Measurements from ENCODE around the gene ANP32B.
A peak's percentile ranks its signal among the peaks of the same experiment; 100 is the strongest.

Gene ANP32B

DNA sequence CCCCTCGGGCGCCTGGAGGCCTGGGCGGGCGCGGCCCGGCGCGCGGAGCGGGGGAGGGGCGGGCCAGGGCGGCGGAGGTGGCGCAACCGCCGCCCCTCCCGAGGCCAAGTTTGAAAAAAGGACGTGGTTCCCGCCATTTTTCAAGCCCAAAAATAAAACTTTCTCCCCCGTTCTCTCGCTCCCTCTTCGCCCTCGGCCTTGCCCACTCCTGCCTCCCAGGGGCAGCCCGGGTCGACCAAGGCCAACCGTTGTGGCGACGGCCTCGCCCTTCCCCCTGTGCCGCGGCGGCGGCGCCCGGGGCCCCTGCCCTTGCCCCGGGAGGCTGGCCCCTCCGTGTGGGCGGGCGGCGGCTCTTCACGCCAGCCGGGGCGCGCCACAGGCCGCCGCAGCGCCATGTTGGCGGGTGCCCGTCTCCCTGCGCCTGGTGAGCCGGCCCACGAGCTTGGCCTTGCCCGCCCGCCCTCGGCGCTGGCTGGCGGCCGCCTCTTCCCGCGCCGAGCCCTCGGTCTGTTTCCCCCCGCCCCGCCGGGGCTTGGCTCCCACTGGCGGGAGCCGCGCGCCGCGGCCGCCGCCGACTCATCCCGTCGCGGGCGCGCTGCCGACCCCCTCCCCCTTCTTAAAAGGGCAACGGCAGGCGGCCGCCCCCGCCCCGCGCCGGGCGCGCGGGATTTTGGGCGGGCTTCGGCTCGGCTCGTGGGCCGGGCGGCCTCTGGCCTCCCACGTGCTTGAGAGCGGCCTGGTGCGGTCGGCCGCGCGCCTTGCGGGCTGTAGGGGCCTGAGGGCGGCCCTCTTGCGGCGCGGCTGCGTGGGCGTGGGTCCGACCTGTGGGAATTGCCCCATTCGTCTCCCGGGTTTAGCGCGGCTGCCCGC, 1.3 kb downstream of the ANP32B start:
- TF ChIP-seq, protein P1, sequence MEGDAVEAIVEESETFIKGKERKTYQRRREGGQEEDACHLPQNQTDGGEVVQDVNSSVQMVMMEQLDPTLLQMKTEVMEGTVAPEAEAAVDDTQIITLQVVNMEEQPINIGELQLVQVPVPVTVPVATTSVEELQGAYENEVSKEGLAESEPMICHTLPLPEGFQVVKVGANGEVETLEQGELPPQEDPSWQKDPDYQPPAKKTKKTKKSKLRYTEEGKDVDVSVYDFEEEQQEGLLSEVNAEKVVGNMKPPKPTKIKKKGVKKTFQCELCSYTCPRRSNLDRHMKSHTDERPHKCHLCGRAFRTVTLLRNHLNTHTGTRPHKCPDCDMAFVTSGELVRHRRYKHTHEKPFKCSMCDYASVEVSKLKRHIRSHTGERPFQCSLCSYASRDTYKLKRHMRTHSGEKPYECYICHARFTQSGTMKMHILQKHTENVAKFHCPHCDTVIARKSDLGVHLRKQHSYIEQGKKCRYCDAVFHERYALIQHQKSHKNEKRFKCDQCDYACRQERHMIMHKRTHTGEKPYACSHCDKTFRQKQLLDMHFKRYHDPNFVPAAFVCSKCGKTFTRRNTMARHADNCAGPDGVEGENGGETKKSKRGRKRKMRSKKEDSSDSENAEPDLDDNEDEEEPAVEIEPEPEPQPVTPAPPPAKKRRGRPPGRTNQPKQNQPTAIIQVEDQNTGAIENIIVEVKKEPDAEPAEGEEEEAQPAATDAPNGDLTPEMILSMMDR (IDR thresholded peaks at IDR 0.05; ENCODE audit: borderline replicate concordance, insufficient read depth, low read depth, low read length) = no peak
- H3K4me3 ChIP-seq (ENCODE audit: low read depth, low read length) = peak overlapping the region; percentile 71

DNA sequence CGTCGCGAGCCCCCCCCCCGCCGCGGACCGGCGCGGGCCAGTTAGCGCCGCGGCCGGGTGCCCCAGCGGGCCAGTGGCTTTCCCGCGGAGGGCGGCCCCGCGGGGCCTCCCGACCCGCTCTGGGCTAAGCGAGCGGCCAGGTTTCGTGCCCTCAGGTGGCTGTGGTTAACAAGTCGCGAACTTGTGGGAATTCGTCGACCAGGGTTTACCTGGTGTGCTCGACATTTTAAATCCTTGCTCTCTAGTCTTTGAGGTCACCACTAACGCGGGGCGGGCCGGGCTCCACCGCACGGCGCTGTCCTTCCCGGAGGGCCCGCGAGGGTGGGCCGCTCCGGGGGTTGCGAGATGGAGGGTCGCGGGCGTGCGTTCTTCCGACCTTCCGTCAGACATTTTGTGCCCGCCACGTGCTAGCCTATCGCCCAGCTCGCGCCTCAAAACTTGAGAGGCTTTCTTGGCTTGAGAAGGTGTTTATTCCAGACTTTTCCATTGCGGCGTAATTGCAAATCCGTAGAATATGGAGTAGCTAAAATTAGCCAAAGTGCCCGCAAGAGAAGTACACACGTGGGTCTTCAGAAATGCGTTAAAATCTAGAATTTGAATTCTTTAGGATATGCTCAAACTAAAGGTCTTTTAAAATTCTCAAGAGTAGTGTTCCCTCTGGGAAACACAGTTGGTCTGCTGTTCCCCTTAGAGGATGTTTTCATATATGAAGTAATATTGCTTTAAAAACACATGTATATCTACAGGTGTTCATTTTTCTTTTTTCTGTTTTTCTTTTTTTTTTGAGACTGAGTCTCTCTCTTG, 2.1 kb downstream of the ANP32B start:
- TF ChIP-seq, protein P1 (IDR thresholded peaks at IDR 0.05; ENCODE audit: borderline replicate concordance, insufficient read depth, low read depth, low read length) = no peak
- peak overlapping the region; percentile 71 for H3K4me3 ChIP-seq (ENCODE audit: low read depth, low read length)

GRCh38 chr9:97987487-97987886, 4.3 kb downstream of the ANP32B start:
- no peak overlapping the region for H3K4me3 ChIP-seq (ENCODE audit: low read depth, low read length)
- TF ChIP-seq, protein P1 (IDR thresholded peaks at IDR 0.05; ENCODE audit: borderline replicate concordance, insufficient read depth, low read depth, low read length) = no peak

GRCh38 chr9:97990259-97990658, 7.1 kb downstream of the ANP32B start:
- TF ChIP-seq, protein P1 (IDR thresholded peaks at IDR 0.05; ENCODE audit: borderline replicate concordance, insufficient read depth, low read depth, low read length) = no peak
- no peak overlapping the region for H3K4me3 ChIP-seq (ENCODE audit: low read depth, low read length)

- H3K4me3 ChIP-seq (ENCODE audit: low read depth, low read length) = no peak overlapping the region
Measured at GRCh38 chr9:97991818-97992217, 8.7 kb downstream of the ANP32B start.

GRCh38 chr9:97992219-97992618, 9.1 kb downstream of the ANP32B start:
- H3K4me3 ChIP-seq (ENCODE audit: low read depth, low read length) = no peak overlapping the region
- TF ChIP-seq, protein P1 (IDR thresholded peaks at IDR 0.05; ENCODE audit: borderline replicate concordance, insufficient read depth, low read depth, low read length) = no peak

More at GRCh38 chr9:97991818-97992217, 8.7 kb downstream of the ANP32B start:
- TF ChIP-seq, protein P1 (IDR thresholded peaks at IDR 0.05; ENCODE audit: borderline replicate concordance, insufficient read depth, low read depth, low read length) = no peak

Data from GM12875 (cell line).